OCI-LY7 (cell line): ENCODE data around the gene ATXN10. TPM values are rescaled to one million over a fixed set of nuclear protein-coding genes. Genes with fewer than 3 reads are reported as not detected.

ENCODE experiments used
- BruUV-seq: library from RNA; stranded (reverse); fragments of 400-500 nt; replicated peaks from 2 replicates; lab custom pipeline; 2021; lab: Mats Ljungman, UMichigan
- CTCF ChIA-PET: fragments of 300-600 bp; sonication (Branson Sonifier 250); formaldehyde crosslinking; loops from one replicate; lab custom pipeline; 2022; ENCODE audit warnings: antibody characterized with exemption; ENCODE audit not compliant: unreplicated experiment; lab: Charles Lee
- POLR2A ChIA-PET: fragments of 300-600 bp; sonication (Branson Sonifier 250); formaldehyde crosslinking; loops from one replicate; lab custom pipeline; 2022; ENCODE audit warnings: antibody characterized with exemption; lab: Charles Lee
- DNase-seq: peaks from one replicate; pipeline ENCODE4 v3.0.0-alpha.2; 2015; ENCODE audit warnings: low spot score
- H2AFZ ChIP-seq: fragments of 200-600 bp; sonication (generic), shearing (Covaris generic); 2 replicates; pipeline ENCODE4 v1.6.1; 2014; ENCODE audit warnings: mild to moderate bottlenecking, antibody characterized with exemption, low read length, moderate library complexity
- H3K27ac ChIP-seq: fragments of 200-600 bp; sonication (generic); 2 replicates; pipeline ENCODE4 v1.5.1; 2014; ENCODE audit warnings: mixed run types, low read depth, mild to moderate bottlenecking, moderate library complexity, low read length, inconsistent platforms; ENCODE audit not compliant: poor library complexity, severe bottlenecking
- H3K36me3 ChIP-seq: fragments of 200-600 bp; sonication (generic); 2 replicates; pipeline ENCODE4 v1.6.1; 2014; ENCODE audit warnings: mild to moderate bottlenecking, antibody characterized with exemption, low read length, moderate library complexity, mixed read lengths; ENCODE audit not compliant: insufficient read depth
- H3K4me1 ChIP-seq: fragments of 200-600 bp; sonication (generic); 2 replicates; pipeline ENCODE4 v1.5.1; 2014; ENCODE audit warnings: mild to moderate bottlenecking, low read length; ENCODE audit not compliant: insufficient read depth, poor library complexity, severe bottlenecking
- H3K4me2 ChIP-seq: fragments of 200-600 bp; sonication (generic); 2 replicates; pipeline ENCODE4 v1.6.1; 2014; ENCODE audit warnings: mild to moderate bottlenecking, low read length
- H3K4me3 ChIP-seq: fragments of 200-600 bp; sonication (generic); 2 replicates; pipeline ENCODE4 v1.5.1; 2014; ENCODE audit warnings: mild to moderate bottlenecking, low read depth, low read length; ENCODE audit not compliant: poor library complexity, severe bottlenecking
- H3K79me2 ChIP-seq: fragments of 200-600 bp; sonication (generic); 2 replicates; pipeline ENCODE4 v1.6.1; 2016; ENCODE audit warnings: low read depth, mild to moderate bottlenecking, low read length, moderate library complexity, mixed read lengths; ENCODE audit not compliant: insufficient read depth
- H3K9me2 ChIP-seq: fragments of 200-600 bp; sonication (generic); 2 replicates; pipeline ENCODE4 v1.6.1; 2016; ENCODE audit warnings: mild to moderate bottlenecking, low read length, mixed read lengths; ENCODE audit not compliant: insufficient read depth
- H3K9me3 ChIP-seq: fragments of 200-600 bp; sonication (generic); 2 replicates; pipeline ENCODE4 v1.6.1; 2014; ENCODE audit warnings: mild to moderate bottlenecking, mixed run types, low read length, mixed read lengths
- H4K20me1 ChIP-seq: fragments of 200-600 bp; sonication (generic); 2 replicates; pipeline ENCODE4 v1.6.1; 2014; ENCODE audit warnings: mild to moderate bottlenecking, antibody characterized with exemption, low read length, moderate library complexity, mixed read lengths; ENCODE audit not compliant: insufficient read depth
- EZH2phosphoT487 ChIP-seq: fragments of 200-600 bp; sonication (generic); IDR thresholded peaks from 2 replicates; pipeline ENCODE4 v1.6.1; 2018; ENCODE audit warnings: low read depth, borderline replicate concordance, mild to moderate bottlenecking, mixed run types, antibody characterized with exemption, low read length, moderate library complexity, mixed read lengths
- intact Hi-C: fragments of 100-400 bp; cut with micrococcal nuclease; formaldehyde crosslinking; loops from one replicate; pipeline ENCODE4 v1.10.0; 2022; ENCODE audit not compliant: unreplicated experiment
- total RNA-seq, 2 experiments: library from RNA; depleted of rRNA in 1 of 2; stranded (reverse); fragments of >200 nt in 1 of 2; shearing (Covaris generic) in 1 of 2; gene quantifications; 2 replicates each; pipeline ENCODE4 v1.2.3, GENCODE V29; 2014 to 2022
- TF ChIP-seq, protein P1 (sequence below): fragments of 200-600 bp; sonication (generic); conservative IDR thresholded peaks from 2 replicates; pipeline ENCODE4 v1.5.1; 2014; ENCODE audit warnings: mild to moderate bottlenecking, antibody characterized with exemption, low read length, moderate library complexity, mixed read lengths

Gene ATXN10
- total RNA-seq, 2 experiments from 2014 or later, result 66.1 to 197 TPM

- H3K9me2 ChIP-seq, result no peaks in the 10 kb centered on the region
- CTCF ChIA-PET, result no interaction called here
Measured at GRCh38 chr22:45638197-45638596, 33.4 kb upstream of the ATXN10 start.

DNA sequence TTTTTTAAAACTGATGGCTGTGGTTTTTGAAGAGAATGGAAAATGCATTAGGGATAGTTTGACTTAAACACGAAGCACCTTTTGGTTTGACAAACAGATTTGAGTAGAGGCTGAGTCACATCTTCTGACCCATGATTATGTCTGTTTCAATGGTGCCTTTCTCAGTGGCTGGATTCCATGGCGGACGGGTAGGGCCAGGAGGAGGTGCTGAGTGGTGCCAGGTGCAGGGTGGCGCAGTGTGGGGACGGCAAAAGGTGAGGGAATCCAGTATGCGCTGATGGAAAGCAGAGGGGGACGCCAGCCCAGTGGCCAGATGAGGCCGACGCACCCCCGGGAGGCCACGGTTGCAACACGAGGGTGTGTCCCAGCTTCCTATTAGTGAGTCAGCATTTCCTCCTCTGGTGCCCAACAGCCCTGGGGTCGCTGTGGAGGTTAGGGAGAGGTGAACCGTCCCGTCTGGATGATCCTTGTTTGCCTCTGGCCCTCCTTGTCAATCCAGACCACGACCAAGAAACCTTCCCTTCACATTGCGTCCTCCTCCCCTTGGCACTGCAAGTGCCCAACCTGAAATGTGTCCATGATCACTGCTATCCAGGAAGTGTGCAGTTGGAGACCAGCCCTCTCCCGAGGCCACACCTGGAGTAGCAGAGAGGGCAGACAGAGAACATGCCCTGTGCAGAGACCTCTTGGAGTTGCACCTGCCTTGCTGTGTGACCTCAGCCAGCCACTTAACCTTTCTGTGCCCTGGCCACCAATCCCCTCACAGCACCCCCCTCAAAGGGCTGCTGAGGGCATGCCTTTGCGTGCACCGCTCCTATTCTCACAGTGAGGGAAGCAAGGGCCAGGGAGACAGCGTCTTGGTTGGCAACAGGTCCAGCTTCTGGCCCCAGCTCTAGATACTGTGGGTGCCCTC is 32.5 kb upstream of the ATXN10 start:
- ChIA-PET POLR2A (no interaction called here), CTCF (no interaction called here)
- no peak for DNase-seq
- H4K20me1 ChIP-seq, result no peaks in the 10 kb centered on the region
- BruUV-seq, result no TSS peak
- no peaks in the 10 kb centered on the region for H3K79me2 ChIP-seq
- H2AFZ ChIP-seq, result no peak overlapping the region
- H3K36me3 ChIP-seq, result no peaks in the 10 kb centered on the region
- TF ChIP-seq EZH2phosphoT487, result no peak
- TF ChIP-seq, protein P1, sequence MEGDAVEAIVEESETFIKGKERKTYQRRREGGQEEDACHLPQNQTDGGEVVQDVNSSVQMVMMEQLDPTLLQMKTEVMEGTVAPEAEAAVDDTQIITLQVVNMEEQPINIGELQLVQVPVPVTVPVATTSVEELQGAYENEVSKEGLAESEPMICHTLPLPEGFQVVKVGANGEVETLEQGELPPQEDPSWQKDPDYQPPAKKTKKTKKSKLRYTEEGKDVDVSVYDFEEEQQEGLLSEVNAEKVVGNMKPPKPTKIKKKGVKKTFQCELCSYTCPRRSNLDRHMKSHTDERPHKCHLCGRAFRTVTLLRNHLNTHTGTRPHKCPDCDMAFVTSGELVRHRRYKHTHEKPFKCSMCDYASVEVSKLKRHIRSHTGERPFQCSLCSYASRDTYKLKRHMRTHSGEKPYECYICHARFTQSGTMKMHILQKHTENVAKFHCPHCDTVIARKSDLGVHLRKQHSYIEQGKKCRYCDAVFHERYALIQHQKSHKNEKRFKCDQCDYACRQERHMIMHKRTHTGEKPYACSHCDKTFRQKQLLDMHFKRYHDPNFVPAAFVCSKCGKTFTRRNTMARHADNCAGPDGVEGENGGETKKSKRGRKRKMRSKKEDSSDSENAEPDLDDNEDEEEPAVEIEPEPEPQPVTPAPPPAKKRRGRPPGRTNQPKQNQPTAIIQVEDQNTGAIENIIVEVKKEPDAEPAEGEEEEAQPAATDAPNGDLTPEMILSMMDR, result no peak
- intact Hi-C loops, result no loop called here
- H3K27ac ChIP-seq, result no peak overlapping the region
- no peak overlapping the region for H3K4me3 ChIP-seq
- no peaks in the 10 kb centered on the region for H3K9me2 ChIP-seq
- no peak overlapping the region for H3K4me2 ChIP-seq
- no peaks in the 10 kb centered on the region for H3K9me3 ChIP-seq
- H3K4me1 ChIP-seq, result no peaks in the 10 kb centered on the region

More at GRCh38 chr22:45638197-45638596, 33.4 kb upstream of the ATXN10 start:
- Histone ChIP-seq H3K4me1 (no peaks in the 10 kb centered on the region), H3K79me2 (no peaks in the 10 kb centered on the region), H3K4me3 (no peak overlapping the region), H4K20me1 (no peaks in the 10 kb centered on the region), H2AFZ (no peak overlapping the region), H3K9me3 (no peaks in the 10 kb centered on the region), H3K4me2 (no peak overlapping the region), H3K27ac (no peak overlapping the region), H3K36me3 (no peaks in the 10 kb centered on the region)
- no peak for DNase-seq
- intact Hi-C loops, result no loop called here
- no TSS peak for BruUV-seq
- no peak for TF ChIP-seq EZH2phosphoT487
- TF ChIP-seq, protein P1, result no peak
- POLR2A ChIA-PET, result no interaction called here

- no peak for DNase-seq
- POLR2A ChIA-PET, result no interaction called here
Measured at GRCh38 chr22:45639747-45640102, 31.9 kb upstream of the ATXN10 start.

More at GRCh38 chr22:45639747-45640102, 31.9 kb upstream of the ATXN10 start:
- Histone ChIP-seq H3K4me3 (no peak overlapping the region), H3K4me1 (no peaks in the 10 kb centered on the region), H3K36me3 (no peaks in the 10 kb centered on the region), H3K27ac (no peak overlapping the region), H3K9me3 (no peaks in the 10 kb centered on the region), H2AFZ (no peak overlapping the region), H3K9me2 (no peaks in the 10 kb centered on the region), H3K4me2 (no peak overlapping the region), H3K79me2 (no peaks in the 10 kb centered on the region), H4K20me1 (no peaks in the 10 kb centered on the region)
- no peak for TF ChIP-seq EZH2phosphoT487
- TF ChIP-seq, protein P1, result no peak
- intact Hi-C loops, result loop anchor here (5.0 kb wide), 1 partner anchor 57 kb away; no protein-coding TSS in a partner anchor
- no TSS peak for BruUV-seq
- CTCF ChIA-PET, result no interaction called here
